ENCODE data around the gene NSG1.

Gene NSG1

GRCh38 chr4:4374388-4375098 lies 12.4 kb upstream of the NSG1 start:
- DNase-seq: no peak

- DNase-seq: no peak
Observed at GRCh38 chr4:4376074-4376473, 10.8 kb upstream of the NSG1 start.

- no peak for DNase-seq
Observed at GRCh38 chr4:4377191-4377590, 9.7 kb upstream of the NSG1 start.

GRCh38 chr4:4377732-4378460 lies 9.0 kb upstream of the NSG1 start:
- no peak for DNase-seq

- no peak for DNase-seq
Observed at GRCh38 chr4:4379540-4380087, 7.3 kb upstream of the NSG1 start.

GRCh38 chr4:4383085-4383484 lies 3.8 kb upstream of the NSG1 start:
- DNase-seq: no peak

- no peak for DNase-seq
Observed at GRCh38 chr4:4384837-4385236, 2.1 kb upstream of the NSG1 start.

- DNase-seq: no peak
Observed at GRCh38 chr4:4385729-4386295, 1.1 kb upstream of the NSG1 start.

- peak; percentile 38 for DNase-seq
Observed at GRCh38 chr4:4386296-4386735, 586 bp upstream of the NSG1 start.

- DNase-seq: no peak
Observed at GRCh38 chr4:4387531-4388310, 819 bp downstream of the NSG1 start.

GRCh38 chr4:4388311-4388790 lies 1.4 kb downstream of the NSG1 start:
- DNase-seq: no peak

- DNase-seq: no peak
Observed at GRCh38 chr4:4388836-4389575, 2.1 kb downstream of the NSG1 start.

GRCh38 chr4:4390046-4390445 lies 3.1 kb downstream of the NSG1 start:
- DNase-seq: no peak

- no peak for DNase-seq
Observed at GRCh38 chr4:4390515-4391240, 3.8 kb downstream of the NSG1 start.

GRCh38 chr4:4391866-4392265 lies 5.0 kb downstream of the NSG1 start:
- DNase-seq: no peak

- no peak for DNase-seq
Observed at GRCh38 chr4:4392501-4393183, 5.7 kb downstream of the NSG1 start.

GRCh38 chr4:4394644-4395043 lies 7.7 kb downstream of the NSG1 start:
- DNase-seq: peak; percentile 77

- no peak for DNase-seq
Observed at GRCh38 chr4:4395371-4395770, 8.5 kb downstream of the NSG1 start.

- DNase-seq: no peak
Observed at GRCh38 chr4:4395849-4396627, 9.1 kb downstream of the NSG1 start.
